ENCODE data around the gene CACFD1.

CACFD1 gene

GRCh38 chr9:133495327-133496293 is 35.8 kb downstream of the CACFD1 start:
- H3K27ac ChIP-seq, result no peak overlapping the region
- TF ChIP-seq CTCF (IDR thresholded peaks at IDR 0.05) (no peak), ZFX (IDR thresholded peaks at IDR 0.05; ENCODE audit: borderline replicate concordance) (no peak)

- H3K27ac ChIP-seq, result no peak overlapping the region
- TF ChIP-seq ZFX (IDR thresholded peaks at IDR 0.05; ENCODE audit: borderline replicate concordance) (no peak), CTCF (IDR thresholded peaks at IDR 0.05) (no peak)
These were observed 37.4 kb downstream of the CACFD1 start for GRCh38 chr9:133496861-133497842.

GRCh38 chr9:133499132-133499891 is 39.5 kb downstream of the CACFD1 start:
- no peak overlapping the region for H3K27ac ChIP-seq
- TF ChIP-seq ZFX (IDR thresholded peaks at IDR 0.05; ENCODE audit: borderline replicate concordance), result no peak

GRCh38 chr9:133499892-133500270 is 40.1 kb downstream of the CACFD1 start:
- no peak for TF ChIP-seq CTCF (IDR thresholded peaks at IDR 0.05)
- TF ChIP-seq ZFX (IDR thresholded peaks at IDR 0.05; ENCODE audit: borderline replicate concordance), result no peak
- H3K27ac ChIP-seq, result no peak overlapping the region

- no peak overlapping the region for H3K27ac ChIP-seq
- TF ChIP-seq ZFX (IDR thresholded peaks at IDR 0.05; ENCODE audit: borderline replicate concordance), result no peak
These were observed 42.3 kb downstream of the CACFD1 start for GRCh38 chr9:133502112-133502511.

- no peak for TF ChIP-seq ZFX (IDR thresholded peaks at IDR 0.05; ENCODE audit: borderline replicate concordance)
- no peak for TF ChIP-seq CTCF (IDR thresholded peaks at IDR 0.05)
- H3K27ac ChIP-seq, result no peak overlapping the region
These were observed 45.5 kb downstream of the CACFD1 start for GRCh38 chr9:133505186-133505830.

- no peak for TF ChIP-seq CTCF (IDR thresholded peaks at IDR 0.05)
- no peak for TF ChIP-seq ZFX (IDR thresholded peaks at IDR 0.05; ENCODE audit: borderline replicate concordance)
- no peak overlapping the region for H3K27ac ChIP-seq
These were observed 46.3 kb downstream of the CACFD1 start for GRCh38 chr9:133505901-133506652.
